PC-3 (cell line): ENCODE results near the gene KLHL36. TPM values are rescaled to one million over a fixed set of nuclear protein-coding genes. Genes with fewer than 3 reads are reported as not detected.

Experiments used
- ATAC-seq: fragments of 200-7000 bp; cut with Tn5 transposase; 2 replicates; pipeline ENCODE4 v1.9.1; 2020; ENCODE audit warnings: mild to moderate bottlenecking, moderate library complexity
- BruUV-seq: library from RNA; stranded (reverse); fragments of 400-500 nt; replicated peaks from 2 replicates; lab custom pipeline; 2021; lab: Mats Ljungman, UMichigan
- CTCF ChIA-PET: fragments of 300-600 bp; sonication (Branson Sonifier 250); formaldehyde crosslinking; loops from one replicate; lab custom pipeline; 2022; ENCODE audit warnings: antibody characterized with exemption; lab: Charles Lee
- POLR2A ChIA-PET: fragments of 300-600 bp; sonication (Branson Sonifier 250); formaldehyde crosslinking; loops from one replicate; lab custom pipeline; 2022; ENCODE audit warnings: antibody characterized with exemption; ENCODE audit not compliant: unreplicated experiment; lab: Charles Lee
- DNase-seq: peaks from one replicate; pipeline ENCODE4 v3.0.0-alpha.2; 2015
- H2AFZ ChIP-seq: fragments of 300-600 bp; sonication (generic); 2 replicates; pipeline ENCODE4 v1.6.0; 2016; ENCODE audit warnings: antibody characterized with exemption, low read length
- H3F3A ChIP-seq: fragments of 300-600 bp; sonication (generic); one replicate; pipeline ENCODE4 v1.6.0; 2017; ENCODE audit warnings: antibody characterized with exemption, low read length, control low read depth, mild to moderate bottlenecking; ENCODE audit not compliant: unreplicated experiment
- H3K27ac ChIP-seq: fragments of 300-600 bp; sonication (generic); 2 replicates; pipeline ENCODE4 v1.5.1; 2016; ENCODE audit warnings: mild to moderate bottlenecking, low read length
- H3K27me3 ChIP-seq: fragments of 300-600 bp; sonication (generic); 2 replicates; pipeline ENCODE4 v1.6.1; 2016; ENCODE audit warnings: low read length, mixed read lengths
- H3K36me3 ChIP-seq: fragments of 300-600 bp; sonication (generic); 2 replicates; pipeline ENCODE4 v1.6.1; 2016; ENCODE audit warnings: low read depth, mixed run types, low read length, mixed read lengths
- H3K4me1 ChIP-seq: fragments of 300-600 bp; sonication (generic); 2 replicates; pipeline ENCODE4 v1.5.1; 2016; ENCODE audit warnings: low read length; ENCODE audit not compliant: insufficient read depth
- H3K4me2 ChIP-seq: fragments of 300-600 bp; sonication (generic); 2 replicates; pipeline ENCODE4 v1.6.0; 2016; ENCODE audit warnings: low read length
- H3K4me3 ChIP-seq: fragments of 300-600 bp; sonication (generic); 2 replicates; pipeline ENCODE4 v1.5.1; 2016; ENCODE audit warnings: mild to moderate bottlenecking, low read length, mixed read lengths
- H3K79me2 ChIP-seq: fragments of 300-600 bp; sonication (generic); 2 replicates; pipeline ENCODE4 v1.6.1; 2017; ENCODE audit warnings: low read length, mixed read lengths
- H3K9ac ChIP-seq: fragments of 300-600 bp; sonication (generic); 2 replicates; pipeline ENCODE4 v1.6.0; 2016; ENCODE audit warnings: mild to moderate bottlenecking, low read length
- H3K9me2 ChIP-seq: fragments of 300-600 bp; sonication (generic); replicated peaks from 2 replicates; pipeline ENCODE4 v1.6.1; 2016; ENCODE audit warnings: mixed run types, low read length, mixed read lengths
- H3K9me3 ChIP-seq: fragments of 300-600 bp; sonication (generic); 2 replicates; pipeline ENCODE4 v1.6.1; 2016; ENCODE audit warnings: low read length, mixed read lengths
- H4K20me1 ChIP-seq: fragments of 300-600 bp; sonication (generic); 2 replicates; pipeline ENCODE4 v1.6.1; 2016; ENCODE audit warnings: low read length, mixed read lengths
- CTCF ChIP-seq: fragments of 300-600 bp; sonication (generic); conservative IDR thresholded peaks from 2 replicates; pipeline ENCODE4 v1.5.1; 2017; ENCODE audit warnings: antibody characterized with exemption, low read depth, mild to moderate bottlenecking, low read length
- EZH2 ChIP-seq: fragments of 300-600 bp; sonication (generic); IDR thresholded peaks from one replicate; pipeline ENCODE4 v1.6.1; 2017; ENCODE audit warnings: antibody characterized with exemption, mild to moderate bottlenecking, low read length; ENCODE audit not compliant: unreplicated experiment
- EZH2phosphoT487 ChIP-seq: fragments of 300-600 bp; sonication (generic); IDR thresholded peaks from 2 replicates; pipeline ENCODE4 v1.6.1; 2018; ENCODE audit warnings: mild to moderate bottlenecking, antibody characterized with exemption, low read length, borderline replicate concordance
- intact Hi-C: fragments of 100-400 bp; cut with micrococcal nuclease; formaldehyde crosslinking; loops from 2 replicates; pipeline ENCODE4 v1.9.0; 2023
- total RNA-seq: library from RNA; depleted of rRNA; stranded (reverse); fragments of >200 nt; gene quantifications from 2 replicates; pipeline ENCODE4 v1.2.3, GENCODE V29; 2014

KLHL36 gene
- total RNA-seq, 1 experiment from 2014 or later, result 33.8 TPM

GRCh38 chr16:84643180-84643583, 5.1 kb upstream of the KLHL36 start:
- H4K20me1 ChIP-seq, result no peaks in the 10 kb centered on the region
- H3K9me3 ChIP-seq, result no peaks in the 10 kb centered on the region
- H3K27me3 ChIP-seq, result no peaks in the 10 kb centered on the region
- peak overlapping the region; percentile 33 for H3K9ac ChIP-seq
- TF ChIP-seq CTCF (no peak), EZH2 (no peak), EZH2phosphoT487 (no peak)
- no peaks in the 10 kb centered on the region for H3F3A ChIP-seq
- ATAC-seq, result peak; percentile 77
- no peaks in the 10 kb centered on the region for H3K36me3 ChIP-seq
- H2AFZ ChIP-seq, result peak overlapping the region; percentile 76
- H3K79me2 ChIP-seq, result 0 out of 2 replicates have a peak, but pooled peaks cover 7% of the 10 kb centered on the region
- CTCF ChIA-PET, result no interaction called here
- H3K4me3 ChIP-seq, result 0 out of 2 replicates have a peak overlapping the region, but pooled peaks have one; percentile 11
- peak overlapping the region; percentile 57 for H3K4me2 ChIP-seq
- H3K27ac ChIP-seq, result peak overlapping the region; percentile 52
- no peaks in the 10 kb centered on the region for H3K9me2 ChIP-seq
- DNase-seq, result peak; percentile 77
- intact Hi-C loops, result no loop called here
- BruUV-seq, result no TSS peak
- POLR2A ChIA-PET, result no interaction called here
- peaks cover 25% of the 10 kb centered on the region for H3K4me1 ChIP-seq

- H4K20me1 ChIP-seq, result no peaks in the 10 kb centered on the region
- no peak overlapping the region for H3K4me3 ChIP-seq
- H2AFZ ChIP-seq, result peak overlapping the region; percentile 76; the same call in 1 of the 2 replicates
- DNase-seq, result no peak
- ChIA-PET CTCF (no interaction called here), POLR2A (no interaction called here)
- no peak overlapping the region for H3K27ac ChIP-seq
- H3K9ac ChIP-seq, result no peak overlapping the region
- ATAC-seq, result no peak
- H3K9me2 ChIP-seq, result no peaks in the 10 kb centered on the region
- TF ChIP-seq CTCF, result no peak
- no peak for TF ChIP-seq EZH2
- no peak for TF ChIP-seq EZH2phosphoT487
- BruUV-seq, result no TSS peak
- peak overlapping the region; percentile 57; the same call in 1 of the 2 replicates for H3K4me2 ChIP-seq
- intact Hi-C loops, result no loop called here
- H3K79me2 ChIP-seq, result 0 out of 2 replicates have a peak, but pooled peaks cover 7% of the 10 kb centered on the region
- H3K4me1 ChIP-seq, result peaks cover 25% of the 10 kb centered on the region
- H3K27me3 ChIP-seq, result no peaks in the 10 kb centered on the region
- no peaks in the 10 kb centered on the region for H3K36me3 ChIP-seq
- H3F3A ChIP-seq, result no peaks in the 10 kb centered on the region
- H3K9me3 ChIP-seq, result no peaks in the 10 kb centered on the region
Observed at GRCh38 chr16:84643674-84644073, 4.6 kb upstream of the KLHL36 start.
